Measurements from ENCODE around the gene CLDN20. TPM values are rescaled to one million over a fixed set of nuclear protein-coding genes. Genes with fewer than 3 reads are reported as not detected.
A peak's percentile ranks its signal among the peaks of the same experiment; 100 is the strongest.
"Not testable (repeated sequence)": the region's sequence is repeated elsewhere in the genome, so short reads cannot be mapped to it uniquely, and the experiment has no call there.

The CLDN20 gene
- total RNA-seq, 2 experiments from 2014 or later, result not detected

- Mint-ChIP-seq H3K27ac (no peak overlapping the region), H3K9me3 (no peaks in the 10 kb centered on the region), H3K4me3 (no peak overlapping the region), H3K27me3 (no peaks in the 10 kb centered on the region), H3K4me1 (no peaks in the 10 kb centered on the region), H3K36me3 (peaks cover 40% of the 10 kb centered on the region)
- DNase-seq (no peak), ATAC-seq (ENCODE audit: low read depth) (no peak)
- POLR2A ChIA-PET, result no interaction called here
Observed at GRCh38 chr6:155287762-155288161, 23.9 kb downstream of the CLDN20 start.

DNA sequence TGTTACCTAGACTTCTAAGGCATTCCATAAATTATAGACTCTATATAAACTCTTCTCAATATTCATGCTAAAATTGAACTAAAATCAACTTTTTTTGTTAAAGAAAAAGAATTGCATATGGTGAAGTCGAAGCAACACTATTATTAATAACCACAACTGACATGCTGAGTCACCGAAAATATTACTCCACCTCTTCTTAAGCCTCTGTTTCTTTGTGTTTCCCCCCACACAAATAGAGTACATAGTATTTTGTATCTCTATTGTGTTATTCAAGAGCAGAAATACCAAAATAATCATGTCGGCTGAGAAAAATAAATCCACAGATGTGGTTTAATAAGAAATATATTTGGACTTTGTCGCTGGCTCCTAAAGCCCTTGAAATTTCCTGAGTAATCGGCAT lies 26.7 kb downstream of the CLDN20 start:
- no peaks in the 10 kb centered on the region for H3K27me3 Mint-ChIP-seq
- H3K36me3 Mint-ChIP-seq, result peaks cover 34% of the 10 kb centered on the region
- POLR2A ChIA-PET, result no interaction called here
- H3K27ac Mint-ChIP-seq, result no peak overlapping the region
- H3K4me3 Mint-ChIP-seq, result no peak overlapping the region
- no peak for ATAC-seq (ENCODE audit: low read depth)
- no peaks in the 10 kb centered on the region for H3K9me3 Mint-ChIP-seq
- DNase-seq, result no peak
- no peaks in the 10 kb centered on the region for H3K4me1 Mint-ChIP-seq

GRCh38 chr6:155291291-155291690 lies 27.5 kb downstream of the CLDN20 start:
- H3K4me1 Mint-ChIP-seq, result no peaks in the 10 kb centered on the region
- POLR2A ChIA-PET, result no interaction called here
- no peak overlapping the region for H3K4me3 Mint-ChIP-seq
- ATAC-seq (ENCODE audit: low read depth) (no peak), DNase-seq (no peak)
- no peaks in the 10 kb centered on the region for H3K27me3 Mint-ChIP-seq
- H3K27ac Mint-ChIP-seq, result no peak overlapping the region
- H3K36me3 Mint-ChIP-seq, result peaks cover 34% of the 10 kb centered on the region
- no peaks in the 10 kb centered on the region for H3K9me3 Mint-ChIP-seq

DNA sequence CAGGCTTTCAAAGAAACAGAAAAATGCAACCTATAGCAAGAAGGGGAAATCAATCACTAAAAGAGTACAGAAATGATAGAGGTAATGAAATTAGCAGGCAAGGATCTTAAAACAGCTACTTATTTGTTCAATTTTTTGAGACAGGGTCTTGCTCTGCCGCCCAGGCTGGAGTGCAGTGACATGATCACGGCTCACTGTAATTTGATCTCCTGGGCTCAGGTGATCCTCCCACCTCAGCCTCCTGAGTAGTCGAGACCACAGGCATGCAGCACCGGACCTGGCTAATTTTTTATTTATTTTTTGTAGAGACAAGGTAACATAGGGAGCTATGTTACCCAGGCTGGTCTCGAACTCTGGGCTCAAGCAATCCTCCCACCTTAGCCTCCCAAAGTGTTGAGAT lies 28.9 kb downstream of the CLDN20 start:
- Mint-ChIP-seq H3K27ac (no peak overlapping the region), H3K4me3 (no peak overlapping the region), H3K4me1 (peaks cover 3% of the 10 kb centered on the region), H3K36me3 (peaks cover 34% of the 10 kb centered on the region), H3K9me3 (no peaks in the 10 kb centered on the region), H3K27me3 (no peaks in the 10 kb centered on the region)
- DNase-seq (no peak), ATAC-seq (ENCODE audit: low read depth) (no peak)
- POLR2A ChIA-PET, result no interaction called here

DNA sequence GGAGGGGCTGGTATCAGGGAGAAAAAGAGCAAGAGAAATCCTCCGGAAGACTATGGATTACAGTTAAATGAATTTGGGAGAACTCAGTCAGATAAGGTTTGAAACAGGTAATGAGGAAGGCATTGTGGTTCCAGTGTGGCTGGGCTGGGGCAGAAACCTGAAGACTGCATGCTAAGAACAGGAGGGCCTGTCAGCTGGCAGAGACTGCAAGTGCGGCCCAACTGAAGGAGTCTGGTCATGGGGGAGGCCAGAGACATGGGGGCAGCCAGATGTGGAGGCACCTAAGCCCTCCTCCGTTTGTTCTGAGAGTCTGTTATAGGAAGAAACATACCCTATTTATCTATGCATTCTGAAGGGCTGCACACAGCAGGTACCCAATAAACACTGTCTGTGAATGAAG lies 33.9 kb downstream of the CLDN20 start:
- Mint-ChIP-seq H3K27me3 (no peaks in the 10 kb centered on the region), H3K9me3 (no peaks in the 10 kb centered on the region), H3K36me3 (peaks cover 22% of the 10 kb centered on the region), H3K4me1 (peaks cover 3% of the 10 kb centered on the region), H3K27ac (no peak overlapping the region), H3K4me3 (no peak overlapping the region)
- DNase-seq (no peak), ATAC-seq (ENCODE audit: low read depth) (no peak)
- POLR2A ChIA-PET, result no interaction called here

DNA sequence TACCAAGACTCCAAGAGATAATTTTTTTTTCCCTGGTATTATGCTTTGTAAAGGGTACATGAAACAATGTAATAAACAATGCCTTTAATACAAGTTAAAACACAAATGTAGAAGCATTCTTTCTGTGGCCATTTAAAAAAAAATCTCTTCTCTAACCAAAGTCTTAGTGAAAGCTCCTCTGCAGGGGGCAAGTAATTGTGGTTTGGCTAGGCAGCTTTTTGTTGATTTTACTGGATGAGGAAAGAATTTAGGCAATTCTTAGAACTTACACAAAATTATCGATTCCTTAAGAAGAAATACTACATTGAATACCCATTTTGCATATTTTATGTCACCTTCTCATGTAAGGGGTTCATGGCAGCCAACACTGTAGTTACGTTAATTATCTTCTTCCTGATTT lies 38.1 kb downstream of the CLDN20 start:
- DNase-seq (no peak), ATAC-seq (ENCODE audit: low read depth) (no peak)
- peaks cover 6% of the 10 kb centered on the region for H3K4me1 Mint-ChIP-seq
- H3K4me3 Mint-ChIP-seq, result no peak overlapping the region
- no peak overlapping the region for H3K27ac Mint-ChIP-seq
- peaks cover 31% of the 10 kb centered on the region for H3K36me3 Mint-ChIP-seq
- no peaks in the 10 kb centered on the region for H3K27me3 Mint-ChIP-seq
- POLR2A ChIA-PET, result no interaction called here
- no peaks in the 10 kb centered on the region for H3K9me3 Mint-ChIP-seq

DNA sequence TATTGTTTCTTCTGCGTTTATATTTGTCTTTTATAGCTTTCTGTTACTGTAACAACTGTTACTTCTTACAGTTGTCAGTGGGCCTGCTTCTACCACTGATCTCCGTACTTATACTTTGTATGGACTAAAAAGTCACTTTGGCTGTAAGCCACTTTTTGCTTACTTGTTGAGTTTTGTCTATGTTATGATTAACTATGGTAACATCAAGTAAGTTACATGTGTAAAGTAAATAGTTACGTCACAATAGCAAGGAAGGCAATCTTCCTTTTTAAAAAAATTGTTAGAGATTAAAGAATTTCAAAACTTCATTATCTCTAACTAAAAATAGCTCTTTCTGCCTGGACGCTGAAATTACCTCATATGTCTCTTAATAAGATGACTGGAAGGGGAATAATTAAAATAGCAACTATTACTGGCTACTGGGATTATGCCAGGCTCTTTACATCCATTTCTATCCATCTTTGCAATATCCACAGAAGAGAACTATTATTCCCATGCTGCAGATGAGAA lies 39.6 kb downstream of the CLDN20 start:
- POLR2A ChIA-PET, result no interaction called here
- no peaks in the 10 kb centered on the region for H3K27me3 Mint-ChIP-seq
- peaks cover 32% of the 10 kb centered on the region for H3K36me3 Mint-ChIP-seq

DNA sequence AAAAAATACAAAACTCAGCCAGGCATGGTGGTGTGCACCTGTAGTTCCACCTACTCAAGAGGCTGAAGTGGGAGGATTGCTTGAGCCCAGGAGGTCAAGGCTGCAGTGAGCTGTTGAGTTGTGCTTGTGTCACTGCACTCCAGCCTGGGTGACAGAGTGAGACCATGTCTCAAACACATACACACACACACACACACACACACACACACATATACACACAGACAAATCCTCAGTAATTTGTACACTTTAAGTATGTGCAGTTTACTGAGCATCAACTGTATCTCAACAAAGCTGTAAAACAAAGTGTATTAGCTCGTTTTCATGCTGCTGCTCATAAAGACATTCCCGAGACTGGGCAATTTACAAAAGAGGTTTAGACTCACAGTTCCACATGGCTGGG lies 43.1 kb downstream of the CLDN20 start:
- H3K36me3 Mint-ChIP-seq, result peaks cover 40% of the 10 kb centered on the region
- no peaks in the 10 kb centered on the region for H3K27me3 Mint-ChIP-seq
- no peaks in the 10 kb centered on the region for H3K9me3 Mint-ChIP-seq
- H3K27ac Mint-ChIP-seq, result no peak overlapping the region
- H3K4me3 Mint-ChIP-seq, result no peak overlapping the region
- POLR2A ChIA-PET, result interaction anchor here (0.7 kb wide), 1 partner anchor 227 kb away, joined by 3 read pairs; no protein-coding TSS in a partner anchor
- H3K4me1 Mint-ChIP-seq, result peaks cover 18% of the 10 kb centered on the region
- ATAC-seq (ENCODE audit: low read depth), result peak; percentile 45
- no peak for DNase-seq

More for the DNA sequence above, 39.6 kb downstream of the CLDN20 start:
- Mint-ChIP-seq H3K4me1 (peaks cover 3% of the 10 kb centered on the region), H3K4me3 (no peak overlapping the region), H3K9me3 (no peaks in the 10 kb centered on the region), H3K27ac (no peak overlapping the region)
- no peak for DNase-seq
- no peak for ATAC-seq (ENCODE audit: low read depth)

- Mint-ChIP-seq H3K36me3 (peaks cover 36% of the 10 kb centered on the region), H3K4me3 (no peak overlapping the region), H3K4me1 (peaks cover 27% of the 10 kb centered on the region), H3K9me3 (no peaks in the 10 kb centered on the region), H3K27me3 (no peaks in the 10 kb centered on the region), H3K27ac (no peak overlapping the region)
- ATAC-seq (ENCODE audit: low read depth) (no peak), DNase-seq (no peak)
- POLR2A ChIA-PET, result no interaction called here
Observed at GRCh38 chr6:155309150-155309549, 45.3 kb downstream of the CLDN20 start.

- no peak for DNase-seq
- Mint-ChIP-seq H3K27ac (no peak overlapping the region), H3K9me3 (no peaks in the 10 kb centered on the region), H3K4me1 (peaks cover 35% of the 10 kb centered on the region), H3K27me3 (no peaks in the 10 kb centered on the region), H3K4me3 (no peak overlapping the region), H3K36me3 (peaks cover 29% of the 10 kb centered on the region)
- POLR2A ChIA-PET, result no interaction called here
- no peak for ATAC-seq (ENCODE audit: low read depth)
Observed at GRCh38 chr6:155310596-155310995, 46.8 kb downstream of the CLDN20 start.

DNA sequence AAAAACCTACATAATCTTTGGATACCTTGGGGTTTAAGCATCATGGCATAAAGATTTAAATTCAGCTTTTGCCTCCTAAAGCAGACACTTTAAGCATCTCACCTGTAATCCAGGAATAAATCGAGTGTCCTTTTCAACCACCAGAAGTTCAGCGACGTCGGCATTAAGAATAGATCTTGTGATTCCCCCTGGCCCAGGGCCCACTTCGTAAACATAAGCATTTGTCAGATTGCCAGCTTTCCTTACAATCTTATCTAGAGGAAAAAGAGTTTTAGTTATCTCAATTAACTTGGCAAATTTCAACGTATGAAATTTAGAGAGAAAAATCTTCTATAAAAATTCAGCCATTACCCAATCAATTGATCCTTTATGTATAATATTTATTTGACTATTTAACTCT lies 47.3 kb downstream of the CLDN20 start:
- Mint-ChIP-seq H3K27ac (no peak overlapping the region), H3K27me3 (no peaks in the 10 kb centered on the region), H3K9me3 (no peaks in the 10 kb centered on the region), H3K4me1 (peaks cover 35% of the 10 kb centered on the region), H3K4me3 (no peak overlapping the region), H3K36me3 (peaks cover 26% of the 10 kb centered on the region)
- DNase-seq, result no peak
- ATAC-seq (ENCODE audit: low read depth), result no peak
- POLR2A ChIA-PET, result no interaction called here

DNA sequence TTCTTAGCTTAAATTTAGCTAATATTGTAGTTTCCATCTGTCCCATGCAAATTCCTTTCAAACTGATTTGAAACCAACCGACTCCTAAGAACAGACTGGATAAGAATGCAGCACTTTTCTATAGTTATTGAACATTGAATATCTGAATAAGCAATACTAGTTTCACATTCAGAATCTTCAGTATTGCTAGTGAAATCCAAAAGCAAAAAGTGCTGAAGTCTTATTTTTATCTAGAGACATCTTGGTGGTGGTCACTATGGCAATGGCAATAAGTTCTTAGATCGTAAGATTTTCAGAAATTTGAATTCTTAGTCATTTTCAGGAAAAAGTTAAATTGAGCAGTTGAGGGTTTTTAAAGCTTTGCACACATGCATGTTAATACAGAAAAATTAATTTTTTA lies 47.8 kb downstream of the CLDN20 start:
- Mint-ChIP-seq H3K27ac (no peak overlapping the region), H3K4me1 (peaks cover 35% of the 10 kb centered on the region), H3K4me3 (no peak overlapping the region), H3K9me3 (no peaks in the 10 kb centered on the region), H3K36me3 (peaks cover 26% of the 10 kb centered on the region), H3K27me3 (no peaks in the 10 kb centered on the region)
- POLR2A ChIA-PET, result no interaction called here
- ATAC-seq (ENCODE audit: low read depth), result no peak
- no peak for DNase-seq

DNA sequence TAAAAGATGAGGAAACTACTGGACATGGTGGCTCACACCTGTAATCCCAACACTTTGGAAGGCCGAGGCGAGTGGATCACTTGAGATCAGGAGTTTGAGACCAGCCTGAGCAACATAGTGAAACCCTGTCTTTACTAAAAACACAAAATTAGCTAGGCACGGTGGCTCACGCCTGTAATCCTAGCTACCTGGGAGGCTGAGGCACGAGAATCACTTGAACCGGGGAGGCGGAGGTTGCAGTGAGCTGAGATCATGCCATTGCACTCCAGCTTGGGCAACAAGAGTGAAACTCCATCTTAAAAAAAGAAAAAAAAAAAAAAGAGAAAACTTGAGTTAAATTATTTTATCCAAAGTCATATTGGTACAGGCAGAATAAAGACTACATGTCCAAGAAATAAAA lies 49.1 kb downstream of the CLDN20 start:
- not testable (repeated sequence) for H3K9me3 Mint-ChIP-seq; H3K27me3 Mint-ChIP-seq; ATAC-seq (ENCODE audit: low read depth); DNase-seq
- Mint-ChIP-seq H3K4me1 (peaks cover 35% of the 10 kb centered on the region), H3K36me3 (peaks cover 20% of the 10 kb centered on the region), H3K4me3 (peak overlapping the region; percentile 99), H3K27ac (peak overlapping the region; percentile 97)
- POLR2A ChIA-PET, result interaction anchor here (0.7 to 1.3 kb wide), 2 partner anchors 21 to 159 kb away, joined by 3 to 4 read pairs; no protein-coding TSS in a partner anchor

- Mint-ChIP-seq H3K4me3 (peak overlapping the region; percentile 99), H3K27ac (peak overlapping the region; percentile 97), H3K36me3 (peaks cover 19% of the 10 kb centered on the region), H3K27me3 (peaks cover 3% of the 10 kb centered on the region), H3K4me1 (peaks cover 35% of the 10 kb centered on the region), H3K9me3 (no peaks in the 10 kb centered on the region)
- ATAC-seq (ENCODE audit: low read depth), result peak; percentile 4
- POLR2A ChIA-PET, result interaction anchor here (0.7 to 2.1 kb wide), 3 partner anchors 20 to 160 kb away, joined by 3 to 10 read pairs (median 4); no protein-coding TSS in a partner anchor
- no peak for DNase-seq
Observed at GRCh38 chr6:155313602-155314091, 49.8 kb downstream of the CLDN20 start.
